ENCODE data around the gene IDH3A.

DNA sequence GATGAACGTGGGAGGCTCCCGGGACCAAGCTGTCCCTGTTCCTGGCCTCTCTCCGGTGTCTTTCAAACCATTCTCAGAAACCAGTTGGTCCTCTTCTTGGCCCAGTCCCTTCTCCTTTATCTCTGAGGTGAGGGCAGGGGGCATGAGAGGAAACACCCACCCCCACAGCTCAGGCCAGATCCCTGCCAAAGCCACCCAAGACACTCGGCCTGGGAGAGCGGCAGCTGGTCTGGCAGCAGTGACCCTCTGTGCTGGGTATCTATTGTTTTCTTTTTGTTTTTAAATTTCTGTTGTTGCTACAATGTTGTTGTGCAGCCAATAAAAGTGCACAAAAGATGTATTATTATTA lies 57.9 kb downstream of the IDH3A start:
- TF ChIP-seq CTCF (IDR thresholded peaks at IDR 0.05), result no peak
- no peak for TF ChIP-seq POLR2A (IDR thresholded peaks at IDR 0.05)
- no peak for TF ChIP-seq POLR2AphosphoS5 (IDR thresholded peaks at IDR 0.05)
